SU-DHL-6 (cell line): ENCODE results near the gene ZNF507.

ENCODE experiments used
- H2AFZ ChIP-seq: fragments of 200-600 bp; sonication (generic); 2 replicates; pipeline ENCODE4 v1.6.1; 2014; ENCODE audit warnings: low read depth, mild to moderate bottlenecking, moderate library complexity, mixed read lengths, antibody characterized with exemption, low read length; ENCODE audit not compliant: severe bottlenecking
- H3F3A ChIP-seq: fragments of 200-600 bp; shearing (Covaris generic); 2 replicates; pipeline ENCODE4 v1.6.0; 2016; ENCODE audit warnings: antibody characterized with exemption, mild to moderate bottlenecking; ENCODE audit not compliant: insufficient read depth
- H3K27ac ChIP-seq: fragments of 200-600 bp; sonication (generic); 2 replicates; pipeline ENCODE4 v1.5.1; 2016; ENCODE audit warnings: low read depth, mild to moderate bottlenecking, low read length, moderate library complexity, mixed read lengths
- H3K27me3 ChIP-seq: fragments of 200-600 bp; sonication (generic), shearing (Covaris generic); 2 replicates; pipeline ENCODE4 v1.6.0; 2014; ENCODE audit warnings: mild to moderate bottlenecking, low read length
- H3K36me3 ChIP-seq: fragments of 200-600 bp; sonication (generic); 2 replicates; pipeline ENCODE4 v1.6.1; 2014; ENCODE audit warnings: mild to moderate bottlenecking, low read length, mixed read lengths
- H3K4me2 ChIP-seq: fragments of 300-600, 200-600 bp; shearing (Covaris generic), sonication (generic); 2 replicates; pipeline ENCODE4 v1.6.0; 2014; ENCODE audit warnings: low read length, low read depth, mild to moderate bottlenecking; ENCODE audit not compliant: poor library complexity, severe bottlenecking
- H3K4me3 ChIP-seq: fragments of 200-600 bp; sonication (generic); 2 replicates; pipeline ENCODE4 v1.5.1; 2014; ENCODE audit warnings: antibody characterized with exemption, low read length, mild to moderate bottlenecking, mixed read lengths; ENCODE audit not compliant: insufficient read depth, poor library complexity, severe bottlenecking
- H3K79me2 ChIP-seq: fragments of 200-600 bp; sonication (generic); 2 replicates; pipeline ENCODE4 v1.6.1; 2014; ENCODE audit warnings: mild to moderate bottlenecking, low read length, moderate library complexity; ENCODE audit not compliant: insufficient read depth
- H3K9ac ChIP-seq: fragments of 200-600 bp; sonication (generic); 2 replicates; pipeline ENCODE4 v1.7.0; 2014; ENCODE audit warnings: mild to moderate bottlenecking, low read length
- H3K9me2 ChIP-seq: fragments of 200-600 bp; sonication (generic); replicated peaks from 2 replicates; pipeline ENCODE4 v1.6.1; 2014; ENCODE audit warnings: low read length; ENCODE audit not compliant: insufficient read depth
- H3K9me3 ChIP-seq: fragments of 200-600 bp; sonication (generic); 2 replicates; pipeline ENCODE4 v1.6.1; 2014; ENCODE audit warnings: low read length, mixed read lengths; ENCODE audit not compliant: insufficient read depth
- H4K20me1 ChIP-seq: fragments of 200-600 bp; sonication (generic); 2 replicates; pipeline ENCODE4 v1.6.1; 2014; ENCODE audit warnings: low read depth, mild to moderate bottlenecking, antibody characterized with exemption, low read length, moderate library complexity, mixed read lengths
- CTCF ChIP-seq: fragments of 200-600 bp; sonication (generic); IDR thresholded peaks from one replicate; pipeline ENCODE4 v1.5.1; 2017; ENCODE audit warnings: antibody characterized with exemption, mild to moderate bottlenecking, low read length, moderate library complexity; ENCODE audit not compliant: insufficient read depth, poor library complexity, severe bottlenecking
- EZH2phosphoT487 ChIP-seq: fragments of 200-600 bp; sonication (generic), shearing (Covaris generic); conservative IDR thresholded peaks from 2 replicates; pipeline ENCODE4 v1.6.1; 2018; ENCODE audit warnings: mild to moderate bottlenecking, antibody characterized with exemption, low read length, moderate library complexity, mixed read lengths

Gene ZNF507

GRCh38 chr19:32437096-32437495 lies 91.7 kb downstream of the ZNF507 start:
- no peak for TF ChIP-seq EZH2phosphoT487
- no peak for TF ChIP-seq CTCF
- H3F3A ChIP-seq, result no peaks in the 10 kb centered on the region
- no peak overlapping the region for H3K4me2 ChIP-seq
- no peaks in the 10 kb centered on the region for H3K9me3 ChIP-seq
- H2AFZ ChIP-seq, result no peak overlapping the region
- H3K9ac ChIP-seq, result no peak overlapping the region
- H3K36me3 ChIP-seq, result peaks cover 10% of the 10 kb centered on the region; the same call in 1 of the 2 replicates
- H3K79me2 ChIP-seq, result no peaks in the 10 kb centered on the region
- H3K27ac ChIP-seq, result no peak overlapping the region
- no peaks in the 10 kb centered on the region for H4K20me1 ChIP-seq
- H3K9me2 ChIP-seq, result no peaks in the 10 kb centered on the region
- no peaks in the 10 kb centered on the region for H3K27me3 ChIP-seq
- H3K4me3 ChIP-seq, result no peak overlapping the region
